Measurements from ENCODE around the gene C1orf116.

The C1orf116 gene

DNA sequence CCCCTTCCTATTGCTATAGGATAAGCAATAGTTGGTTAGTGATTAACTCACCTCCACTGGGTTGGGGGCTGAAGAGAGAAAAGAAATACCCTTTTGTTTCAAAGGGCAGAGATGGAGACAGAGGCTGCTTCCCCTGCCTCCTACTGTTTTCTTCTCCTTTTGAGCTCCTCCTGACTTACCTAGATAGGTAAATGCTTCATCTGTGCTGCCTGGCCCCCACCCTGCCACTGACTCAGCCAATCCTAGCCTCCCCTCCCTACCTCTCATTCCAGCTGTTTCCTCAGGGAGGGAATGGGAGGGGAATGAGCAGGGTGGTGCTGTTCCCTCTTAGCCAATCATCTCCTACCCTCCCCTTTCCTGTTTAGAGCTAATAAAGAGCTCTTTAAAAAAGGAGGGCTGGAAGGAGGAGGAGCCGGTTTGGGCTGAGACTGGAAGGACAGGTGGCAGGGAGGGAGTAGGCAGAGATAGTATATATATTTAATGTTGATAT is at the start of gene C1orf116:
TSS of gene C1orf116 (minus strand) at position 229 of the 490 bp plus-strand sequence. CDS start 5,158 bp downstream, outside the sequence.
- no peak within 1 kb of the TSS for H3K4me3 ChIP-seq (replicated peaks; ENCODE audit: low read depth, low read length)
- TF ChIP-seq, protein P1, sequence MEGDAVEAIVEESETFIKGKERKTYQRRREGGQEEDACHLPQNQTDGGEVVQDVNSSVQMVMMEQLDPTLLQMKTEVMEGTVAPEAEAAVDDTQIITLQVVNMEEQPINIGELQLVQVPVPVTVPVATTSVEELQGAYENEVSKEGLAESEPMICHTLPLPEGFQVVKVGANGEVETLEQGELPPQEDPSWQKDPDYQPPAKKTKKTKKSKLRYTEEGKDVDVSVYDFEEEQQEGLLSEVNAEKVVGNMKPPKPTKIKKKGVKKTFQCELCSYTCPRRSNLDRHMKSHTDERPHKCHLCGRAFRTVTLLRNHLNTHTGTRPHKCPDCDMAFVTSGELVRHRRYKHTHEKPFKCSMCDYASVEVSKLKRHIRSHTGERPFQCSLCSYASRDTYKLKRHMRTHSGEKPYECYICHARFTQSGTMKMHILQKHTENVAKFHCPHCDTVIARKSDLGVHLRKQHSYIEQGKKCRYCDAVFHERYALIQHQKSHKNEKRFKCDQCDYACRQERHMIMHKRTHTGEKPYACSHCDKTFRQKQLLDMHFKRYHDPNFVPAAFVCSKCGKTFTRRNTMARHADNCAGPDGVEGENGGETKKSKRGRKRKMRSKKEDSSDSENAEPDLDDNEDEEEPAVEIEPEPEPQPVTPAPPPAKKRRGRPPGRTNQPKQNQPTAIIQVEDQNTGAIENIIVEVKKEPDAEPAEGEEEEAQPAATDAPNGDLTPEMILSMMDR (IDR thresholded peaks at IDR 0.05; ENCODE audit: low read depth, low read length, missing control alignments): no peak
- DNase-seq (ENCODE audit: extremely low read depth, low read depth): no peak

DNA sequence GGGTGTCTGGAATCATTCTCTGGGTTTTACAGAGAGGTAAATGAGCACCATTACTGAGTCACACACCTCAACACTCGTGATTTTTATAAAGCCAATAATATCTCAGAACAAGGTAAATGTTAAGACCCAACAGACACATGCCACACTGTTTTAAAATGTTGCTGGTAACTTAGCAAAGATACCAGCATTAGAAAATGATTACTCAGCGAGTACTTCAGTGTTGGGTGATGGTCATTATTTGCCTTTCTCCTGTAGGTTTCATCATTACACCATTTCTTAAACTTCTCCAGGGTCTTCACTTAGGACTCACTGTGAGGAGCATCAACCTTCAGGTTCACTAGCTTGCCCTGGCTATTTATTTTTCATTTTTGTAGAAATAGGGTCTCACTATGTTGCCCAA is 49.2 kb upstream of the C1orf116 start:
- TF ChIP-seq, protein P1 (IDR thresholded peaks at IDR 0.05; ENCODE audit: low read depth, low read length, missing control alignments): no peak
- H3K4me3 ChIP-seq (replicated peaks; ENCODE audit: low read depth, low read length): no peak overlapping the region
- no peak for DNase-seq (ENCODE audit: extremely low read depth, low read depth)

DNA sequence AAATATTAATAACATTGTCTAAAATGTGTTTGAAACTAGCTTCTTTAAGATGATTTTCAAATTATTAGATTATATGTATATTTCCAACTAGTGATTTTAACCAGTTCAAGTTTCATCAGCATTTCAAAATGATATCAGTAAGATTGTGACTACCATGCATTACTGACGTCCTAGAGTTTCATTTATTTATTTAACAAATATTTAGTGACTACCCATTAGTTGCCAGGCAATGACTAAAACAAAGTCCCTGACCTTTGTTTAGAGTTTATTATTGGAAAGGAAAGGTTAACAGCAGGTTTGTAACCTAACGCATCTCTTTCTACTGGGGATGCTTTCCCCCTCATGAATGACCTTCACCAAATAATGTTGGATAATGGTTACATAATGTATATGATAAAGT is 48.5 kb upstream of the C1orf116 start:
- TF ChIP-seq, protein P1 (IDR thresholded peaks at IDR 0.05; ENCODE audit: low read depth, low read length, missing control alignments): no peak
- no peak for DNase-seq (ENCODE audit: extremely low read depth, low read depth)

DNA sequence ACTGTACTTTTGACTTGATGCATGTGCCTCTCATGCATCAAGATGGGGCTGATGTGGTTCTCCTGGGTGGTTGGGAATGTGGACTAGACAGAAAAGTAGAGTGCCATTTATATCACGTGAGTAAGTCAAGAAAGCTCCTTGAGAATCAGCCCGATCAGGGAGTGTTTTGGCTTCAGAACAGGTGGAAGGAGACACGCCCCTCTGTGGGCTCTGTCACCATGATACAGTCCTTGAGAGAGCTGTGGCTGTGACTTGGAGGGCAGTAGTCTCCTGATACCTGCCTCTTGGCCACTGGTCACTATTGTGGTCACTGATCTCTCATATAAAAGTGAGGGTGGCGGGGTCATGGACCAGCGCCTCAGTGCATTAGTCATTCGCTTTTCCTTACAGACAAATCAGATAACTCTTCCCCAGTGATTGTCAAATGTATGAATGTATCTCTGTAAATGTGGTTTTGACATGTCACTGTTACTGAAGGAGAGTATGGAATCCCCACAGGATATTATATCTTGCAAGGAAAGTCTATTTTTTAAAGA is 47.2 kb upstream of the C1orf116 start:
- TF ChIP-seq, protein P1 (IDR thresholded peaks at IDR 0.05; ENCODE audit: low read depth, low read length, missing control alignments): no peak

More for the DNA sequence above, 48.5 kb upstream of the C1orf116 start:
- H3K4me3 ChIP-seq (replicated peaks; ENCODE audit: low read depth, low read length): no peak overlapping the region

DNA sequence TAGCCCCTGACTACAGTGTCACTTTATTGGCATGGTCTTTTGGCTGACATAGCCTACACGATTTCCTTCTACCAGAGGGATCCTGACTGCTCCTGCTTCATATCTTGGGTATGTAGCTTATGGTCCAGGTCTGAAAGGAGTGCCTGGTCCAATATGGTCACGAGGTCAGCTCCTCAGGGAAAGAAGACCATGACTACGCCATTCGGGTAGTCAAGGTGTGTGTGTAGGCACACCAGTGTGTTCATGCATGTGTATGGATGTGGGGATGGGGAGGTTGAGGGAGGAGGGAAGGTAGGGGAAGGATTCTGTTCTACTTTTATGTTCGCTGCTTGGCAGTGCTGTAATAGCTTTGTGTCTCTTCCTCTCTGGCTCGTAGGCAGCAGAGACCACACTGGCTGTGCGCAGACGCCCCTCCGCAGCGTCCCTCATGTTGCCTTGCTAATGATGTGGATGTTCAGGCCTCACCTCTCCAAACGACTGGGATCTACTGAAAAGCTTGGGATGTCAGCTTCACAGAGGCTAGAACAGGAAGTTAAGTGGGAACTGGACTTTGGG is 46.1 kb upstream of the C1orf116 start:
- H3K4me3 ChIP-seq (replicated peaks; ENCODE audit: low read depth, low read length): no peak overlapping the region
- TF ChIP-seq, protein P1 (IDR thresholded peaks at IDR 0.05; ENCODE audit: low read depth, low read length, missing control alignments): no peak
- no peak for DNase-seq (ENCODE audit: extremely low read depth, low read depth)

More for the DNA sequence above, 47.2 kb upstream of the C1orf116 start:
- DNase-seq (ENCODE audit: extremely low read depth, low read depth): no peak
- no peak overlapping the region for H3K4me3 ChIP-seq (replicated peaks; ENCODE audit: low read depth, low read length)

DNA sequence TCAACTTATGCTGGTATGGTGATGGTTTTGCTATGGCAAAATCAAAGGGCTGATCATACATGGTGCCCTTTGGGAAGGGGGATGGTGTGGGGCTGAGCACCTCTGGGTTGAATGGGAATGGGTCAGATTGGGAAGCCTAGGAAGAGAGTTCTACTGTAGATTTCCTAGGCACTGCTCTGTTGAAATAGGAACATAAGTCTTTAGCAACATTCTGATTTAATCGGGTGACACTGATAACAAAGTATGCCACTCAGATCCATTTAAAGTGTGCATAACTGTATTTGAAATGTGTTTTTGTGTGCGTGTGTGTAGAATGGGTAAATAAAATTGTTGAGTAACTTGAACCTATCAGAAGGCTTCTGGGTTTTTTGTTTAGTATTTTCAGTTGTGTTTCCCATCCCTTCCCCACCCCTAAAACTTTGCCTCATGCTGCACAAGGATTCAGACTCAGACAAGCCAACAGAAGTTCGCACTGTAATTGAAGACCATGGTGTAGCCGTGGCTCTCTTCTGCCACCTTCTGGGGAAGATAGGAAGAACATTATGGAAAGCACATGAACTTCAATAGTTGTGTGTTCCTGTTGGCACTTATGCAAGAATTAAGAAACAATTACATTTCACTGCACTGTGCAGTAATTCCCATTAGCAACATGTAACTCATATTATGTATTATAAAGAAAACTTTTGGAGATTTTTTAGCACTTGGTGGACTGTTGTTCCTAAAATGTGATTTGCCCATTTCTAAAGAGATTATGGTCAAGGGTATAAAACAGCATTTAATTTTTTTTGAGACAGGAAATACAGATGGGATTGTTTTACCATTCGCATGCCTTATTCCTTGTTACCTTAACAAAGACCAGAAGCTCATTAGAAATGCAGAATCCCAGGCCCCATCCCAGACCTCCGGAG is 45.2 kb upstream of the C1orf116 start:
- peak; percentile 64 for DNase-seq (ENCODE audit: extremely low read depth, low read depth)
- no peak overlapping the region for H3K4me3 ChIP-seq (replicated peaks; ENCODE audit: low read depth, low read length)
- TF ChIP-seq, protein P1 (IDR thresholded peaks at IDR 0.05; ENCODE audit: low read depth, low read length, missing control alignments): peak; percentile 82
